Ectodermal cell (in vitro differentiated cells): ENCODE data around the gene SOST.

Source experiments
- H3K27ac ChIP-seq: 2 replicates; pipeline ENCODE4 v1.7.0; 2013; ENCODE audit warnings: mild to moderate bottlenecking, low read depth, low read length; ENCODE audit not compliant: insufficient read depth, poor library complexity, severe bottlenecking
- H3K27me3 ChIP-seq: 2 replicates; pipeline ENCODE4 v1.7.0; 2013; ENCODE audit warnings: mild to moderate bottlenecking, low read length; ENCODE audit not compliant: insufficient read depth, control insufficient read depth, poor library complexity, severe bottlenecking
- H3K36me3 ChIP-seq: one replicate; pipeline ENCODE4 v1.7.0; 2013; ENCODE audit warnings: low read length; ENCODE audit not compliant: control insufficient read depth, insufficient read depth
- H3K4me1 ChIP-seq: one replicate; pipeline ENCODE4 v1.7.0; 2013; ENCODE audit warnings: low read length; ENCODE audit not compliant: control insufficient read depth, insufficient read depth
- H3K4me3 ChIP-seq: 2 replicates; pipeline ENCODE4 v1.7.0; 2013; ENCODE audit warnings: low read depth, low read length, control low read depth; ENCODE audit not compliant: insufficient read depth
- H3K9me3 ChIP-seq: 2 replicates; pipeline ENCODE4 v1.7.0; 2013; ENCODE audit warnings: mild to moderate bottlenecking, low read length, moderate library complexity; ENCODE audit not compliant: control insufficient read depth
- WGBS, 2 experiments: methylation state at CpG; one replicate each; pipeline ENCODE4 v1.1.7; 2013; ENCODE audit warnings: missing lambda C conversion rate in 2 of 2; 5-methylcytosine and 5-hydroxymethylcytosine counted together

SOST gene

GRCh38 chr17:43790311-43790940, 31.8 kb upstream of the SOST start:
- WGBS, 2 experiments = 88 to 89% methylated on average over 14 of the region's 14 CpGs
- Histone ChIP-seq H3K27ac (no peak overlapping the region), H3K4me3 (no peak overlapping the region), H3K27me3 (no peaks in the 10 kb centered on the region), H3K9me3 (no peaks in the 10 kb centered on the region), H3K4me1 (no peaks in the 10 kb centered on the region), H3K36me3 (no peaks in the 10 kb centered on the region)

GRCh38 chr17:43789482-43789881, 30.9 kb upstream of the SOST start:
- Histone ChIP-seq H3K27me3 (no peaks in the 10 kb centered on the region), H3K4me3 (no peak overlapping the region), H3K27ac (no peak overlapping the region), H3K36me3 (no peaks in the 10 kb centered on the region), H3K4me1 (no peaks in the 10 kb centered on the region), H3K9me3 (no peaks in the 10 kb centered on the region)
- WGBS, 2 experiments = no CpG with 5 or more reads among the region's 1 CpG

GRCh38 chr17:43788540-43788939, 29.9 kb upstream of the SOST start:
- Histone ChIP-seq H3K27me3 (no peaks in the 10 kb centered on the region), H3K4me3 (no peak overlapping the region), H3K4me1 (no peaks in the 10 kb centered on the region), H3K36me3 (no peaks in the 10 kb centered on the region), H3K27ac (no peak overlapping the region), H3K9me3 (no peaks in the 10 kb centered on the region)
- 68 to 91% methylated on average over 4 to 5 of the region's 5 CpGs for WGBS, 2 experiments

- Histone ChIP-seq H3K4me1 (no peaks in the 10 kb centered on the region), H3K36me3 (no peaks in the 10 kb centered on the region)
- 79 to 96% methylated on average over 2 of the region's 2 CpGs for WGBS, 2 experiments
These were observed 29.1 kb upstream of the SOST start for GRCh38 chr17:43787728-43788127.

GRCh38 chr17:43784628-43785101, 26.1 kb upstream of the SOST start:
- Histone ChIP-seq H3K4me1 (no peaks in the 10 kb centered on the region), H3K27me3 (peaks cover 17% of the 10 kb centered on the region), H3K9me3 (no peaks in the 10 kb centered on the region), H3K36me3 (no peaks in the 10 kb centered on the region), H3K27ac (no peak overlapping the region), H3K4me3 (no peak overlapping the region)
- 85 to 89% methylated on average over 5 of the region's 5 CpGs for WGBS, 2 experiments

More at GRCh38 chr17:43787728-43788127, 29.1 kb upstream of the SOST start:
- Histone ChIP-seq H3K9me3 (no peaks in the 10 kb centered on the region), H3K27me3 (no peaks in the 10 kb centered on the region), H3K4me3 (no peak overlapping the region), H3K27ac (no peak overlapping the region)

- no peak overlapping the region for H3K4me3 ChIP-seq
- no peaks in the 10 kb centered on the region for H3K9me3 ChIP-seq
- no peaks in the 10 kb centered on the region for H3K4me1 ChIP-seq
- WGBS, 2 experiments = 87 to 100% methylated on average over 2 of the region's 2 CpGs
- H3K27me3 ChIP-seq = peaks cover 23% of the 10 kb centered on the region
- no peaks in the 10 kb centered on the region for H3K36me3 ChIP-seq
- H3K27ac ChIP-seq = no peak overlapping the region
These were observed 25.5 kb upstream of the SOST start for GRCh38 chr17:43784068-43784467.

- WGBS, 2 experiments = 91% methylated on average over 14 to 15 of the region's 15 CpGs
- Histone ChIP-seq H3K36me3 (no peaks in the 10 kb centered on the region), H3K4me1 (no peaks in the 10 kb centered on the region), H3K27ac (no peak overlapping the region), H3K27me3 (peaks cover 25% of the 10 kb centered on the region), H3K9me3 (no peaks in the 10 kb centered on the region), H3K4me3 (no peak overlapping the region)
These were observed 24.5 kb upstream of the SOST start for GRCh38 chr17:43782913-43783680.

GRCh38 chr17:43780135-43780534, 21.5 kb upstream of the SOST start, which contains the start of gene CFAP97D1:
CFAP97D1 (plus strand) TSS chr17:43780435; CDS start chr17:43780463, 28 bp downstream.
- H3K36me3 ChIP-seq = no peaks in the 10 kb centered on the region
- H3K4me1 ChIP-seq = no peaks in the 10 kb centered on the region
- WGBS, 2 experiments = 79 to 82% methylated on average over 7 of the region's 7 CpGs
- peak within 1 kb of the TSS; percentile 95 for H3K4me3 ChIP-seq
- H3K27me3 ChIP-seq = peaks cover 25% of the 10 kb centered on the region
- H3K27ac ChIP-seq = no peak within 1 kb of the TSS
- no peaks in the 10 kb centered on the region for H3K9me3 ChIP-seq

- Histone ChIP-seq H3K27me3 (peaks cover 25% of the 10 kb centered on the region), H3K4me1 (no peaks in the 10 kb centered on the region), H3K36me3 (no peaks in the 10 kb centered on the region), H3K27ac (no peak overlapping the region), H3K4me3 (peak overlapping the region; percentile 95), H3K9me3 (no peaks in the 10 kb centered on the region)
- 10 to 12% methylated on average over 26 of the region's 26 CpGs for WGBS, 2 experiments
These were observed 20.8 kb upstream of the SOST start for GRCh38 chr17:43779145-43780125.
